Measurements from ENCODE around the gene GALNT10. TPM values are rescaled to one million over a fixed set of nuclear protein-coding genes. Genes with fewer than 3 reads are reported as not detected.

The GALNT10 gene
- total and polyA plus RNA-seq, 2 of the 8 experiments (the other 6 are each of a cell fraction or from before 2014, with no cell fraction given) = 4.6 to 15.5 TPM

- TF ChIP-seq CHD7 (IDR thresholded peaks at IDR 0.05; ENCODE audit: insufficient replicate concordance, low read length) = no peak
- TF ChIP-seq KDM4A (IDR thresholded peaks at IDR 0.05; ENCODE audit: low read depth, low read length, severe bottlenecking) = no peak
- no peak for TF ChIP-seq E2F6 (IDR thresholded peaks at IDR 0.05)
- TF ChIP-seq SP2 (IDR thresholded peaks at IDR 0.05; ENCODE audit: low read length) = no peak
- TF ChIP-seq SUZ12 (IDR thresholded peaks at IDR 0.05; ENCODE audit: low read length) = no peak
- TF ChIP-seq ASH2L (IDR thresholded peaks at IDR 0.05; ENCODE audit: low read length) = no peak
- TF ChIP-seq MAFK (IDR thresholded peaks at IDR 0.05; ENCODE audit: low read depth, low read length) = no peak
- no peak for TF ChIP-seq POLR2AphosphoS5 (IDR thresholded peaks at IDR 0.05; ENCODE audit: low read depth, low read length)
Measured at GRCh38 chr5:154342211-154342610, 151.7 kb downstream of the GALNT10 start (continued).
